GM21447 (cell line): ENCODE measurements around the gene PPP4R1.
"Not testable (repeated sequence)": the region's sequence is repeated elsewhere in the genome, so short reads cannot be mapped to it uniquely, and the experiment has no call there.

Experiments used
- ATAC-seq: cut with Tn5 transposase; IDR thresholded peaks from one replicate; pipeline ENCODE4 v1.9.1; 2021; ENCODE audit not compliant: unreplicated experiment

PPP4R1 gene

DNA sequence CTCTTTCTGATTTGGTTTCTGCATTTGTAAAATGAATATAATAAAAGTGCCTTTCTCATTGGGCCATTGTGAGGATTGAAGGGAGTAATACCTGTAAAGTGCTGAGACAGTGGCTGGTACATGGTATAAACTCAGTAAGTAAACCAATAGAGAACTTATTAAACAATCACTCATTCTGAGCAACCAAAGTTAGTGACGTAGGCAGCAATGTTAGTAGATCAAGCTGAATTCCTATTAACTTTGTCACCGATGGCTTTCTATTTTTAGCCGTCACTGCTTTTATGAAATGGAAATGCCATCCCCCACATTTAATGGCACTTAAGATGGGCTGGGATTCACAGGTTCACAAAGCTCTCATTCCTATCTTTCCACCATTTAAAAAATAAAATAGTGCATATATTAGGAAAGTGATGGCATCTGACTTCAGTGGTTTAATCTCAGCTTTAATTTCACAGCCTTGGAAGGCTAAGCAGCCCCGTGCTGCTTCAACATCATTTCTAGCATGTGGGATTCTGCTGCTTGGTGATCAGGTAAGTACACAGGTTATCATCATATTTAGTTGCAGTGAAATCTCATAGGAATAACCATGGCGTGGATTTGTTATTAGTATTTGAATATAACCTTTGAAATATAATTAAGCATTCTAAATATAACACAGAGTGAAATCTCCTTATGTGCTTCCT lies 17.6 kb upstream of the PPP4R1 start:
- ATAC-seq: no peak

DNA sequence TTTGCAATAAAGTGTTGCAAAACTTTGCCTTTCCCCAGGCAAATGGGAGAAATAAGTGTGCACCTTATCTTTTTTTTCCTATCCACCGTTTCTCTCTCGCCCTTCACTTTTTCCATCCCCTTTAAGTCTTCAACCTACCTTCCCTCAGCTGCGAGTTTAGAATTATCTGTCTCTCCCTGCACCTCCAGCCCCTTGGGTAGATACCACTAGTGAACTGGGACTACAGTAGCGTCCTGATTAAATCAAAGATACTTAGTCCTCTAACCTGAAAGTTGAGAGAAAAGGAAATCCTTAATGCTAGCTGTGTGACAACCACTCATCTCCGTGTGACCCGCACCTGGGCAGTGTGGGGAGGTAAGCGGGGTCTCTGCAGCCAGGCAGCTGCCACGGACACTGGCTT lies 16.1 kb upstream of the PPP4R1 start:
- no peak for ATAC-seq

DNA sequence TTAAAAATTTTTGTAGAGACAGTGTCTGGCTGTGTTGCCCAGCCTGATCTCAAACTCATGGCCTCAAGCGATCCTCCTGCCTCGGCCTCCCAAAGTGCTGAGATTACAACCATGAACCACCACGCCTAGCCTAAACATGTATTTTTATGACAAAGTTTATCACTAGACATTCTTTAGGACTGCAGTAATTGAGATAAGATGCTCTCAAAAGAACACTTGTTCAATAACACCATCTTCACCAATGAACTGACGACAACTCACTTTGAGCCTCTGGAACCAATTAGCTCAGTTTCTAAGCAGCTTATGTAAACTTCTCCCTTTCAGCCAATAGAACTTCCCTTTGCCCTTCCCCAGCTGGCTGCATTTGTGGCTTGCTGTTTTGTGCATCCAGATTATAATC lies 15.3 kb upstream of the PPP4R1 start:
- no peak for ATAC-seq

DNA sequence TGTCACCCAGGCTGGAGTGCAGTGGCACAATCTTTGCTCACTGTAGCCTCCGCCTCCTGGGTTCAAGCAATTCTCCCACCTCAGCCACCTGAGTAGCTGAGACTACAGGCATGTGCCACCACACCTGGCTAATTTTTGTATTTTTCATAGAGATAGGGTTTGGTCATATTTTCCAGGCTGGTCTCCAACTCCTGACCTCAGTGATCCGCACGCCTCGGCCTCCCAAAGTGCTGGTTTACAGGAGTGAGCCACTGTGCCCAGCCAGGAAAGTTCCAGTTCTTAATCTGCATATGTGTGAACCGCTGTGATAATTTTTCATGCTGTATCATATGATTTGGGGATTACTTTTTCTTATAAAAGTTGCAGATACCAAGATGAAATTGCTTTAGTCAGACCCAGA lies 14.6 kb upstream of the PPP4R1 start:
- no peak for ATAC-seq

DNA sequence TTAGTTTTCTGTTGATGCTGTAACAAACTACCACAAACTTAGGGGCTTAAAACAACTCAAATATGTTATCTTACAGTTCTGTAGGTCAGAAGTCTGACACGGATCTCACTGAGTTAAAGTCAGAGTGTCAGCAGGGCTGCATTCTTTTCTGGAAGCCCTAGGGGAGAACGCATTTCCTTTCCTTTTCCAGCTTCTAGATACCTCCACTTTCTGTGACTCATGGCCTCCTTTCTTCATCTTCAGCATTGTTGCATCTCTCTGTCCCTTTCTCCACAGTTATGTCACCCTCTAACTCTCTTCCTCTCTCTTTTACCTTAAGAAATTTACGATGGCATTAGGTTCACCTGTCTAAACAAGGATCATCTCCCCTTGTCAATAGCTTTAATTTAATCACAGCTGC lies 13.3 kb upstream of the PPP4R1 start:
- ATAC-seq: no peak

DNA sequence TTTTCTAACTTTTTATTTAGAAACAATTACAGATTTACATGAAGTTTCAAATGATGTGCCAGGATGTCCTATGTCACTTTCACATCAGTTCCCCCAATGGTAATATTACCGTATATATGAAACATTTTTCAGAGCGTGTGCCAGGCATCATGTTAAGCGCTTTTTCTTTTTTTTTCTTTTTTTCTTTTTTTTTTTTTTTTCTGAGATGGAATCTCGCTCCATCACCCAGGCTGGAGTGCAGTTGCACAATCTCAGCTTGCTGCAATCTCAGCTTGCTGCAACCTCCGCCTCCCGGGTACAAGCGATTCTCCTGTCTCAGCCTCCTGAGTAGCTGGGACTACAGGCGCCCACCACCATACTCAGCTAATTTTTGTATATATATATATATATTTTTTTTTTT lies 5.6 kb upstream of the PPP4R1 start:
- ATAC-seq: no peak

DNA sequence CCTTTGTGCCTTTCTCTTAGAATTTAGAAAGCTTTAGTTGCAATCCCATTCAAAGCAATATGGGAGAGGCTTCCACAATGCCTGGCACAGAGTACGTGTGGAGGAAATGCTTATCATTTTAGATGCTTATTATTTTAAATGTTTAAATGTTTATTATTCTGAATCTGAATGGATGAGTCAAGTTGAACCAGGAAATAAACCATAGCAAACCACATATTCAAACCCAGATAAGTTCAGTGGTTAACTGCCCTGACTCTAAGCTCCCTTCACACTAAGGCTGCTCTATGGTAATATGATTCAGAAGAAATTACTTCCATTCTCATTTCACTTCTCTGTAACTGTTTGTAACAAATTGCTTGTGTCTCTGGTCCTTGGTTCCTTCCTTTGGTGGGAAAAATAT lies 5.2 kb upstream of the PPP4R1 start:
- no peak for ATAC-seq

DNA sequence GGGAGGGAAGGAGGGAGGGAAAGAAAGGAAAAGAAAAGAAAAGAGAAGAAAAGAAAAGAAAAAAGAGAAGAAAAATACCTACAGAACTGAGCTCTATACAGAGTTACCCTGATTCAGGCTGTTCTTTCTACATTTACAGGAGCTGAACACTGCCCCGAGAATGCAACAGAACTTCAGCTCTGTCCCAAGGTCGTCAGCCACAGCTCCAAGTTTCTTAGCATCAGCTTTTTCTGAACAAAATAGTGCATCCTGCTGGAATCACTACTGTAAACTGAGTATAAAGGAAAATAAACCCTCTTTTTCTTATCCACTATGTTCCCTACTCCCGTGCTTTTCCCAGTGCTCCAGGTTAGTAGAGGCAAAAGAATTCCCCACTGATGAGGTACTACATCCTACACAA lies 4.7 kb upstream of the PPP4R1 start:
- no peak for ATAC-seq

DNA sequence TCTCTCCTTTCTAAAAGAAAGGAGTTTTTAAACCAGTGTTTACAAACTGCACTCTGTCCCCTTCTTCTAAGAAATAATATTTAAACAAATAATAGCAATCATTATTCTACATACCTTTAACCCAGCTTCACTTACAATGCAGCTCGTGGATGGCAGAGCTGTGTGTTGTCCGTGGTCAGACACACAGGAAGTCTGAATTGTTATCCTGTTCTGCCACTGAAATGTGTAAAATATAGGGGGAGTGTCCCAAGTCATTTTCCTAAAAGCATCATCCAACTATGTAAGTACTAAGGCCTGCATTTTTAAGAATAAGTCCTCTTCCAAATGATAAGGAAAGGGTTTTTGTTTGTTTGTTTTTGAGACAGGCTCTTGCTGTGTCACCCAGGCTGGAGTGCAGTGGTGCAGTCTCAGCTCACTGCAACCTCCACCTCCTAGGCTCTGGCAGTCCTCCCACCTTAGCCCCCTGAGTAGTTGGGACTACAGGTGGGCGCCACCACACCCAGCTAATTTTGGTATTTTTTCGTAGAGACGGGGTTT lies 2.7 kb upstream of the PPP4R1 start:
- ATAC-seq: no peak

DNA sequence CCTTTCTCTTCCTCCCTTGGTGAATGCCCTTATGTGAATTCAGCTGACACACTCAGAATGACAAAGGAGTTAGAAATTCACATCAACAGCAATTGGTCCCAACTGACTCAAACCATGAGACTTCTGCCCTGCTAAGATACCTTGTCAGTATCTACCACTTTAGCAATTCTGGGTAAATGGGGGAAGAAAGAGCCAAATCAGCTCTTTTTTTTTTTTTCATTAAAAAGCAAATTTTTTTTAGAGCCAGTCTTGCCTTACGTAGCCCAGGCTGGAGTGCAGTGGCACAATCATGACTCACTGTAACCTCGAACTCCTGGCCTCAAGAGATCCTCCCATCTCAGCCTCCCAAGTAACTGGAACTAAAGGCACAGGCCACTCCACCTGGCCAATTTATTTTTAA lies 1.7 kb upstream of the PPP4R1 start:
- no peak for ATAC-seq

DNA sequence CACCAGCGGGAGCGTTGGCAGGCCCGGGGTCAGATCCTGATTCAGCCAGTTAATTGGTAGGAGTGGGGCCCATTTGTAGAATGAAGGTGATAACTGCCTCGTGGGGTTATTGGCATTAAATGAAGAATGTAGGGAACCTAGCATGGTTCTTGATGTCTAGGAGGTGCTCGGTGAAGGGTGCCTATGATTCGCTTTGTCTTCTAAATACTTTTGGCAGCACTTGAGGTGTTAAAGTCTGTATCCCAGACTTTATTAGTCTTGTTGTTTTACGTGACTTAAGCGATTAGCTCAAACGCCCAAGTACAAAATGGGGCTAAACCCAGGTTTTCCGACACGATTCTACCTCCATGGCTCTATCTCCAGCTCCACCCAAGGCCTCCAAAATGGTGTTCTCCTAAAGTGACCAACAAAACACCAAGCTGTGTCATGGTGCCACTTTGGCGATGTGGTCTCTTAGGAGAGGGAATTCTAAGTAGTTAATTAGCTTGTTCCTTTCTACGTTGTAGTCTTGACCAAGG lies 980 bp upstream of the PPP4R1 start:
- no peak for ATAC-seq

DNA sequence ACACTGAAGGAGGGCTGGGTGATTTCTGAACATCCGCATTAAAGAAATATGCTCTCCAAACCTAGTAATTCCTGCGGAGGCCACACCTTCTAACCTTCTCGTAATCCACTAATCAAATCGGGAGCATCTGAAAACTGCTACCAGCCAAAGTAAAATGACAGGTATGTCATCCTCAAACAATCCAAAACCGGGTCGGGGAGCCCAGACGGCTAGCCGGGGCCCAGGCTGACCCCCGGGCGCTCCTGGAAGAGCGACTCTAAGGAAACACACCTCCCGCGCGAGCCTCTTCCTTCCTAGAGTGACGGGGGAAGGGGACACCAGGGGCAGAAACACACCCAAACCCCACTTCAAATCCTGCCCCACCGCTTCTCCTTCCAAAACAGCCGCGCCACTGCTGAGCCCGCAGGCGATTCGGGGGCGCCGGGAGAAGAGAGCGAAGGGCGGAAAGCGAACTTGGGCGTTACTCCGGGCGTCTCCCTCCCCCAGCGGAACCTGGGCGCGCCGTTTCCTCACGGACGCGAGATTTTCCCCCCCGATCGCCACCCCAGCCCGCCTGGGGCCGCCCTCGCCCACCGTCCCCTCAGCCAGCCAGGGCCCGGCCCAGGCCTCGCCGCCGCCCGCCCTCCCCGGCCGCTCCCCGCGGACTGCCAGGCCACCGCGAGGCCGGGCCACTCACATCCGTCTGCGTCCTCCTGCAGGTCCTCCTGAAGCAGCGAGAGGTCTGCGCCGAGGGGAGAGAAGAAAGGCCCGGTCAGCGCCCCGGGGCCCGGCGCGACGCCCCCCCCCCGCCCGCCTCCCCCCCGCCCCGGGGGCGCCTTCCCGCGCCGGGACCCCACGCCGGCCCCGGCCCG lies 584 bp downstream of the PPP4R1 start:
- ATAC-seq: peak; percentile 40

DNA sequence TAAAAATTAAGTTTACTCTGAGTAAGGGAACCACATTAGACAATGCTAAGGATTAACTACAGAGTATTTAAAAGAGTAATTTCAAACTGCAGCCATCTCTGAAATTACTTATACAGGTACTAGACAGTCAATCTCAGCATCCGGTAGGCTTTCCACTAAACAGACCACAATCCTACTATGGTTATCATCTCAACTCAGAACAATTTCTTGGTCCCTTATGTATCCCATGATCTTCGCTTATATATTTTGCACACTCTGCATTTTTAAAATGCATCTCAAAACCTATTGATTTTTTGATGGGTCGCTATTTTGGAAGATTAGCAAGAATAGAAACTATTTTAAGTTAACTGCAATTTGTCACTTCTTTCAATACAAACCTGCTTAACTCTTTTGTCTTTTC lies 1.4 kb downstream of the PPP4R1 start:
- no peak for ATAC-seq

DNA sequence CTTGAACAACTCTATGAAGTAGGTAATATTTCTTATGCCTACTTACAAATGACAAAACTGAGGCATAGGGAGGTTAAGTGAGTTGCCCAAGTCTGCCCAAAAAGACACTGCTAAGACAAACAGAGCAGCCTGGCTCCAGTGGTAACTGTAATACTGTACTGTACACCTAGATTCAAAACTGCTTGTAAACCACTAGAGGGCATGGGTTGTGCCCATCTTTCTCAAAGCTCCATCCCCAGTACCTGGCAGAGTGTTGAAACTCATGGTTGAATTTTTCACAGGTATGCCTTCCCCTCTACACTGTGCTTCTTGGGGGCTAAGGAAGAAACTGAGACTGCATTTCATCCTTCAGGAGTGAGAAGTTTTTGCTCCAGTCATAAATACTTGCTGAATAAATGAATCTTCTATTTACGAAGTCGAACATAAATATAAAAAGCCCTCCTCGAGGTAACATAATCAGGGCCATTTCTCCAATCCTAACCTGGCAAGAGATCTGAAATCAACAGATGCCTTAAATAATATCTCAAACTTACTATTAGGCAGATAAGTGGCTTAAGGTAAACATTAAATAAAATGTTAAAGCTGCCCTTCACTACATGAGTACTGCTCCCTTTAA lies 2.0 kb downstream of the PPP4R1 start:
- ATAC-seq: peak; percentile 49

DNA sequence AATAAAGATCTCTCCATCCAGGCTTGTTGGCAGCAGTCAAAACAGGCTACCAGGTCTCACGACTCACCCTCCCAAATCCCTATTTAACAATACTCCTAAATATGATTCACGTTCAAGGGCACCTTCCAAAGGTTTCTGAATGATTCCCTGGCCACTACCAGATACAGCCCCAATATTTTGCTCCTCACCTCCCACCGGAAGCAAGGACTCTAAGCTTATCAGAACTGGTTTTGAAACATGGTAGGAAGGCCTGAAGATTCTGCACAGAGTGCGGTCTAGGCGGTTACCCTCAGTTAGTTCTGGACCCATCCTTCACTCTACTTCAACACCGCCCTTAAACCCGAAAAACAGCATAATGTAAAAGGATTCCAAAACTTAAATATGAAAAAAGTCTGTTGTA lies 5.2 kb downstream of the PPP4R1 start:
- no peak for ATAC-seq

DNA sequence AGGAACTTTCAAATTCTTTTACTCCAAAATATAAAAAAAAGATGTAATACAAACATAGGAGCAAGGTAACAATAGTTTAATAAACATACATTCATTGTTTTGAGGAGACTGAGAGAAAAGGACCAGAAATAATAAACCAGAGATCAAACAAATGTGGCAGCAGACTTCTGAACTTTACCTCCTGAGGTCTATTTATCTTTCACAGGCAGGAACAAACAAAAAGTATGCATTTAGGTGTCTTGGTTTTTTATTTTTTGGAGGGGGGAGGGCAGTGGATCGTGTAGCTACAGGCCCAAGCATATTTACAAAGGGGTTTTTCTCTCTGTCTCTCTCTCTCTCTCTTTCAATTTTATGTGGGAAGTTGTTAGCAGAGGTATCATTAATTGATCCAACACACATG lies 5.6 kb downstream of the PPP4R1 start:
- no peak for ATAC-seq

DNA sequence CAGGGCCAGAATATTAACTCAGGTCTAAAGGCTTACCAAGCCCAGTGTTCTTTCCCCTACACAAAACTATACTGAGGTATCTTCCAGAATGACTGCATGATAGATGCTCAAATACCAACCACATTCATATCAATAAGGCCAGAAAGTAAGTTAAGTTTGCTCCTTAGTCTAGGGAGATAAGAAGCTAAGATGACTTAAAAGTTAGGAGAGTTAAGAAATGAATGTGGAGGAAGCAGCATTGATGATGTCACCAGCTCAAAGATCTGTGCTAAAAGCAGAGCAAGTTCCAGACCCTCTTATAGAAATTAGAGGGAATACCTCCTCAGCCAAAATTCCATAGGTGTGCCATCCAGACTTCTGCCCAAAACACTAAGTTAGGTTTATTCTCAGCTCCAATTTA lies 6.1 kb downstream of the PPP4R1 start:
- ATAC-seq: no peak

DNA sequence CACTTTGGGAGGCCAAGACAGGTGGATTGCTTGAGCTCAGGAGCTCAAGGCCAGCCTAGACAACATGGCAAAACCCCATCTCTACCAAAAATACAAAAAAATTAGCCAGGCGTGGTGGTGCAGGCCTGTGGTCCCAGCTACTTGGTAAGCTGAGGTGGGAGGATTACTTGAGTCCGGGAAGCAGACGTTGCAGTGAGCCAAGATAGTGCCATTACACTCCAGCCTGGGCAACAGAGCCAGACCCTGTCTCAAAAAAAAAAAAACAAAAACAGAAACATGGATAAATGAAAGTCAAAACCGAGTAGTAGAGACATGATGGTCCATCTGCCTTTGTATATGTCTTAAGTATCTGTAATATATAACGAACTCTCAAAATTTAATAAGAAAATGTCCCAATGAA lies 7.2 kb downstream of the PPP4R1 start:
- ATAC-seq: not testable (repeated sequence)

DNA sequence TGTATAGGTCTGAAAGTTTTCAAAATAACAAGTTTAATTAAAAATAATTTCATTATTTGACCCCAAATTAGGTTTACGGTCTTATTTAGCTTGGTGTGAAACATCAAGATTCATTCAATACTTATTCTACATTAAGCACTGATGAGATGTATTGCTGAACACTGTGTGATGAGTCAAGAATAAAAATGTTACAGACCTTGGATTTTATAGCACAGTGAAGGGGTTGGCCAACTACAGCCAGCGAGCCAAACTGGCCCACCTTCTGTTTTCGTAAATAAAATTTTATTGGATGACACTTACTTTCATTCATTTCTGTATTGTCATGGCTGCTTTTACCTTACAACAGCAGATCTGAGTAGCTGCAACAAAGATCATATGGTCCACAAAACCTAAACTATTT lies 8.3 kb downstream of the PPP4R1 start:
- ATAC-seq: no peak

DNA sequence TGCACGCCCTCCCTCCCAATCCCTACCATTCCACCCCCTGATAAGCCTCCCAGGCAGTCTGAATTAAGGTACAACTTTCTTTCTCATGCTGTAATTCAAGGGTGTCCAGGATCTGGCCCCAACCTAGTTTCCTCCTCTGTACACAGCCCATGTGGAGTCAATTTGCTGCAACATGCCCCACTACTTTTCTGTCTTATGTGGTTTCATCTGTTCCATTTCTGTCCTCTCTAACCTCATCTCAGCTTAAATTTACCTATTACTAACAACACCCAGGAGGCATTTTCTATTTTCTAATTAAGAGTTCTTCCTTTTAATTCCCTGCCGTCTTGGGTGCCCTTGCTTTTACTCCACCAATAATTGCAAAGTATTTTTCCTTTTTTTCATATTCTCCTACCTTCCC lies 10.0 kb downstream of the PPP4R1 start:
- ATAC-seq: no peak

DNA sequence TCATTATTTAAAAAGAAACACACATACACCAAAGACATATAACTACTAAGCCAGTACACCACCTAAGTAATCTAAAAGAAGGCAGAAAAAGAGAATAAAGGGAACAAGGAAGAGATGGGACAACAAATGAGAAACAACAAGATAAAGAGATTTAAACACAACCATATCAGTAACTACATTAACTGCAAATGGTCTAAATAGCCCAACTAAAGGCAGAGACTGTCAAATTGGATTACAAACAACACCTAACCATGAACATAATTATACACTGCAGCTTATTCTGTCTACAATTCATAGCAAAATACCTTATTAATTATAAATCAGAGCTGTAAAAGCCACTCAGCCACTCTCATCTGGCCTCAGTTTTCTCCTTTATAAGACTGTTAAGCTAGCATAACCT lies 15.0 kb downstream of the PPP4R1 start:
- no peak for ATAC-seq

DNA sequence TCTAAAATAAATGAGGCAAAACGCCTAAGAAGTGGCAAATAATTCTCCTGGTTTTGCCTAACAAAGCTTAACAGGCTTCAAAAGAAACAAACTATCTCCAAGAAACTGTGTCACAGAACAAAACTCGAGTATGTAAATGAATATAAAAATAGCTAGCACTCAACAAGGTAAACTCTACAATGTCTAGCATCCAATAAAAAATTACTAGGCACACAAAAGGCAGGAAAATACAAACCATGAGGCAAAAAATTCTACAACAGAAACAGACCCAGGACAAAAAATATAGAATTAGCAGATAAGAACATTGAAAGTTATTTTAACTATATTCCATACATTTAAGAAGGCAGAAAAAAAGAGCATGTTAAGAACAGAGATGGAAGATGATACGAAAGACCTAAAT lies 16.8 kb downstream of the PPP4R1 start:
- no peak for ATAC-seq
